Measurements from ENCODE around the gene PRSS12. TPM values are rescaled to one million over a fixed set of nuclear protein-coding genes. Genes with fewer than 3 reads are reported as not detected.

Gene PRSS12
- total RNA-seq, 1 experiment from 2014 or later: 14.1 TPM

DNA sequence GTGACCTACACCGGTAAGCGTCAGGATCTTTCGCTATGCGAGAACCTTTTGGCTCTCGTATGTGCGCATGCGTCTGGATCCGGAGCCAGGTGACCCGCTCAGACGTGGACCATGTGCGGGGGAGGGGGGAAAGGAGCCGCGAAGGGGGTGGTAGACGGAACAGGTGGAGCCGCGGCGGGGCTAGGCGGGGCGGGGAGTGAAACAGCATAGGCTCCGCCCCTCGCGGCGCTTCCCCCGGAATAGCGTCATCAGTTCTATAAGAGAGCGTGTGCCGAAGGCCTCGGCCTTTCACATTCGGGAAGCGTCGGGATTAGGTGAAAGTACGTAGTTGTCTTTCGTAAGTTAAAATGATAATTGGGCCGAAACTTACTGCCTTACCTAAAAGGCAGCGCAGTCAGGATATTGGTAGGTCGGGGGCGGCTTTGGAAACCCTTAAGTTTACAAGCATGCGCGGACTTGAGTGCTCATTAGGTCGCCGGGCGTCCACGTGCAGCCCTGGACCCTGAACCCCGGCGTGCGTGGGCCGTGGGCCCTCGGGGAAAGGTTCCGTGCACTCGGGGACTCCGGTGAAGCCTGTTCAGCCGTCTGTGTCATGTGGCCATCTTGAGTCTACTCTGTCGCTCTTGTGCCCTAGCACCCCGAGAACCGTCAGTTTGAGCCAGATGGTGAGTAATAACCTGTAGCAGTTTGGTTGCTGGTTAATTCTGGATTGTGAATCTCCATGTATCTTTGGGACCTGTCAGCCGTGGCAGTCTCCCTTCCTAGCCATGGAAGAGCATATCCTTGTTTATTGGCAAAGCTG lies 74.1 kb downstream of the PRSS12 start (continued):
- TF ChIP-seq, protein P1, sequence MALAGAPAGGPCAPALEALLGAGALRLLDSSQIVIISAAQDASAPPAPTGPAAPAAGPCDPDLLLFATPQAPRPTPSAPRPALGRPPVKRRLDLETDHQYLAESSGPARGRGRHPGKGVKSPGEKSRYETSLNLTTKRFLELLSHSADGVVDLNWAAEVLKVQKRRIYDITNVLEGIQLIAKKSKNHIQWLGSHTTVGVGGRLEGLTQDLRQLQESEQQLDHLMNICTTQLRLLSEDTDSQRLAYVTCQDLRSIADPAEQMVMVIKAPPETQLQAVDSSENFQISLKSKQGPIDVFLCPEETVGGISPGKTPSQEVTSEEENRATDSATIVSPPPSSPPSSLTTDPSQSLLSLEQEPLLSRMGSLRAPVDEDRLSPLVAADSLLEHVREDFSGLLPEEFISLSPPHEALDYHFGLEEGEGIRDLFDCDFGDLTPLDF (CRISPR knock-in tag; IDR thresholded peaks at IDR 0.05): peak; percentile 68; the same call in 1 of the 2 replicates
- TF ChIP-seq ZNF281 (CRISPR knock-in tag; IDR thresholded peaks at IDR 0.05) (peak; percentile 82; the same call in 1 of the 2 replicates), GTF2I (CRISPR knock-in tag; conservative IDR thresholded peaks at IDR 0.05) (no peak), ZNF317 (CRISPR knock-in tag; IDR thresholded peaks at IDR 0.05; ENCODE audit: borderline replicate concordance, low read depth) (no peak), MAX (CRISPR knock-in tag; IDR thresholded peaks at IDR 0.05) (peak; percentile 97), MXD4 (CRISPR knock-in tag; IDR thresholded peaks at IDR 0.05; ENCODE audit: borderline replicate concordance) (no peak), MYBL2 (CRISPR knock-in tag; IDR thresholded peaks at IDR 0.05) (peak; percentile 14; the same call in 1 of the 2 replicates), PRDM15 (CRISPR knock-in tag; IDR thresholded peaks at IDR 0.05) (0 out of 2 replicates have a peak, but pooled peaks have one; percentile 4), ATF1 (CRISPR knock-in tag; IDR thresholded peaks at IDR 0.05) (no peak), IRF1 (CRISPR knock-in tag; IDR thresholded peaks at IDR 0.05) (0 out of 2 replicates have a peak, but pooled peaks have one; percentile 8), ZNF121 (CRISPR knock-in tag; IDR thresholded peaks at IDR 0.05) (no peak), E2F4 (CRISPR knock-in tag; IDR thresholded peaks at IDR 0.05; ENCODE audit: borderline replicate concordance, low read depth) (no peak), IRF2 (CRISPR knock-in tag; IDR thresholded peaks at IDR 0.05; ENCODE audit: borderline replicate concordance, low read depth) (no peak), CREM (CRISPR knock-in tag; IDR thresholded peaks at IDR 0.05) (no peak), TP53 (CRISPR knock-in tag; IDR thresholded peaks at IDR 0.05) (no peak; the same call in 1 of the 2 replicates), GABPB1 (CRISPR knock-in tag; IDR thresholded peaks at IDR 0.05) (no peak), ZNF416 (CRISPR knock-in tag; IDR thresholded peaks at IDR 0.05) (peak; percentile 96), JUN (CRISPR knock-in tag; IDR thresholded peaks at IDR 0.05) (peak; percentile 89), TEAD1 (CRISPR knock-in tag; IDR thresholded peaks at IDR 0.05) (no peak; the same call in 1 of the 2 replicates)
- TF ChIP-seq, protein P2, sequence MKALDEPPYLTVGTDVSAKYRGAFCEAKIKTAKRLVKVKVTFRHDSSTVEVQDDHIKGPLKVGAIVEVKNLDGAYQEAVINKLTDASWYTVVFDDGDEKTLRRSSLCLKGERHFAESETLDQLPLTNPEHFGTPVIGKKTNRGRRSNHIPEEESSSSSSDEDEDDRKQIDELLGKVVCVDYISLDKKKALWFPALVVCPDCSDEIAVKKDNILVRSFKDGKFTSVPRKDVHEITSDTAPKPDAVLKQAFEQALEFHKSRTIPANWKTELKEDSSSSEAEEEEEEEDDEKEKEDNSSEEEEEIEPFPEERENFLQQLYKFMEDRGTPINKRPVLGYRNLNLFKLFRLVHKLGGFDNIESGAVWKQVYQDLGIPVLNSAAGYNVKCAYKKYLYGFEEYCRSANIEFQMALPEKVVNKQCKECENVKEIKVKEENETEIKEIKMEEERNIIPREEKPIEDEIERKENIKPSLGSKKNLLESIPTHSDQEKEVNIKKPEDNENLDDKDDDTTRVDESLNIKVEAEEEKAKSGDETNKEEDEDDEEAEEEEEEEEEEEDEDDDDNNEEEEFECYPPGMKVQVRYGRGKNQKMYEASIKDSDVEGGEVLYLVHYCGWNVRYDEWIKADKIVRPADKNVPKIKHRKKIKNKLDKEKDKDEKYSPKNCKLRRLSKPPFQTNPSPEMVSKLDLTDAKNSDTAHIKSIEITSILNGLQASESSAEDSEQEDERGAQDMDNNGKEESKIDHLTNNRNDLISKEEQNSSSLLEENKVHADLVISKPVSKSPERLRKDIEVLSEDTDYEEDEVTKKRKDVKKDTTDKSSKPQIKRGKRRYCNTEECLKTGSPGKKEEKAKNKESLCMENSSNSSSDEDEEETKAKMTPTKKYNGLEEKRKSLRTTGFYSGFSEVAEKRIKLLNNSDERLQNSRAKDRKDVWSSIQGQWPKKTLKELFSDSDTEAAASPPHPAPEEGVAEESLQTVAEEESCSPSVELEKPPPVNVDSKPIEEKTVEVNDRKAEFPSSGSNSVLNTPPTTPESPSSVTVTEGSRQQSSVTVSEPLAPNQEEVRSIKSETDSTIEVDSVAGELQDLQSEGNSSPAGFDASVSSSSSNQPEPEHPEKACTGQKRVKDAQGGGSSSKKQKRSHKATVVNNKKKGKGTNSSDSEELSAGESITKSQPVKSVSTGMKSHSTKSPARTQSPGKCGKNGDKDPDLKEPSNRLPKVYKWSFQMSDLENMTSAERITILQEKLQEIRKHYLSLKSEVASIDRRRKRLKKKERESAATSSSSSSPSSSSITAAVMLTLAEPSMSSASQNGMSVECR (CRISPR knock-in tag; IDR thresholded peaks at IDR 0.05; ENCODE audit: borderline replicate concordance): peak; percentile 80; the same call in 1 of the 2 replicates
- TF ChIP-seq, protein P3, sequence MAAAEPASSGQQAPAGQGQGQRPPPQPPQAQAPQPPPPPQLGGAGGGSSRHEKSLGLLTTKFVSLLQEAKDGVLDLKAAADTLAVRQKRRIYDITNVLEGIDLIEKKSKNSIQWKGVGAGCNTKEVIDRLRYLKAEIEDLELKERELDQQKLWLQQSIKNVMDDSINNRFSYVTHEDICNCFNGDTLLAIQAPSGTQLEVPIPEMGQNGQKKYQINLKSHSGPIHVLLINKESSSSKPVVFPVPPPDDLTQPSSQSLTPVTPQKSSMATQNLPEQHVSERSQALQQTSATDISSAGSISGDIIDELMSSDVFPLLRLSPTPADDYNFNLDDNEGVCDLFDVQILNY (CRISPR knock-in tag; IDR thresholded peaks at IDR 0.05): no peak

All from WTC11 (cell line).